RWPE1 (cell line): ENCODE results near the gene EFNA2.

ENCODE experiments used
- CTCF ChIA-PET: fragments of 350-600 bp; sonication (Branson Sonifier 250); formaldehyde crosslinking; extraction: SDS; loops from one replicate; lab custom pipeline; 2021; lab: Yijun Ruan, JAX
- POLR2A ChIA-PET: fragments of 400-600 bp; formaldehyde crosslinking; extraction: SDS; loops from one replicate; lab custom pipeline; 2020; ENCODE audit warnings: antibody characterized with exemption; ENCODE audit not compliant: low non-redundant PET; lab: Yijun Ruan, JAX
- DNase-seq: peaks from one replicate; pipeline ENCODE4 v3.0.0; 2012; ENCODE audit warnings: low spot score
- H3K27ac ChIP-seq: fragments of 450-650 bp; 2 replicates; pipeline ENCODE4 v1.5.1; 2017
- CTCF ChIP-seq: fragments of 450-650 bp; conservative IDR thresholded peaks from 2 replicates; pipeline ENCODE4 v1.5.1; 2017; ENCODE audit warnings: low read depth, mild to moderate bottlenecking

Gene EFNA2

GRCh38 chr19:1283207-1283916 is 2.3 kb upstream of the EFNA2 start:
- CTCF ChIA-PET: interaction anchor here (0.5 to 0.7 kb wide), 2 partner anchors 11 to 137 kb away, joined by 3 to 5 read pairs; no protein-coding TSS in a partner anchor

GRCh38 chr19:1283917-1284292 is 1.8 kb upstream of the EFNA2 start:
- no peak for TF ChIP-seq CTCF
- peak overlapping the region; percentile 32 for H3K27ac ChIP-seq
- CTCF ChIA-PET: interaction anchor here (0.7 kb wide), 1 partner anchor 137 kb away, joined by 3 read pairs; no protein-coding TSS in a partner anchor
- POLR2A ChIA-PET: no interaction called here
- no peak for DNase-seq

More at GRCh38 chr19:1283207-1283916, 2.3 kb upstream of the EFNA2 start:
- TF ChIP-seq CTCF: no peak
- POLR2A ChIA-PET: no interaction called here
- DNase-seq: no peak
- no peak overlapping the region for H3K27ac ChIP-seq

GRCh38 chr19:1284293-1284978 is 1.2 kb upstream of the EFNA2 start:
- ChIA-PET CTCF (interaction anchor here (0.6 to 0.8 kb wide), 3 partner anchors 19 to 136 kb away, joined by 3 to 5 read pairs (median 3); no protein-coding TSS in a partner anchor), POLR2A (no interaction called here)
- TF ChIP-seq CTCF: no peak
- H3K27ac ChIP-seq: peak overlapping the region; percentile 32
- no peak for DNase-seq

- TF ChIP-seq CTCF: no peak
- POLR2A ChIA-PET: no interaction called here
- H3K27ac ChIP-seq: peak overlapping the region; percentile 32
- CTCF ChIA-PET: interaction anchor here (0.6 to 0.8 kb wide), 2 partner anchors 18 to 50 kb away, joined by 3 to 5 read pairs; no protein-coding TSS in a partner anchor
- no peak for DNase-seq
Observed at GRCh38 chr19:1284979-1285736, 515 bp upstream of the EFNA2 start.

- no peak overlapping the region for H3K27ac ChIP-seq
- POLR2A ChIA-PET: no interaction called here
- no peak for TF ChIP-seq CTCF
- no peak for DNase-seq
- CTCF ChIA-PET: interaction anchor here (0.5 to 0.6 kb wide), 2 partner anchors 28 to 404 kb away, joined by 3 to 6 read pairs; no protein-coding TSS in a partner anchor
Observed at GRCh38 chr19:1286487-1287353, 1.0 kb downstream of the EFNA2 start.
